HCT116 (cell line): ENCODE data around the gene HGFAC. TPM values are rescaled to one million over a fixed set of nuclear protein-coding genes. Genes with fewer than 3 reads are reported as not detected.

ENCODE experiments used
- ATAC-seq: fragments of 200-7000 bp; cut with Tn5 transposase; 2 replicates; pipeline ENCODE4 v1.9.1; 2020; ENCODE audit warnings: mild to moderate bottlenecking, moderate library complexity
- BruUV-seq: library from RNA; stranded (reverse); fragments of 400-500 nt; replicated peaks from 2 replicates; lab custom pipeline; 2021; lab: Mats Ljungman, UMichigan
- CTCF ChIA-PET: fragments of 300-600 bp; sonication (Branson Sonifier 250); formaldehyde crosslinking; loops from one replicate; lab custom pipeline; 2021; ENCODE audit warnings: antibody characterized with exemption; lab: Charles Lee
- POLR2A ChIA-PET: fragments of 300-600, 350-600 bp; sonication (Branson Sonifier 250); formaldehyde crosslinking; loops from one replicate; lab custom pipeline; 2021; ENCODE audit warnings: antibody characterized with exemption; lab: Charles Lee
- RAD21 ChIA-PET, 2 experiments: fragments of 300-600 bp; sonication (Branson Sonifier 250); formaldehyde crosslinking; loops; one replicate each; lab custom pipeline; 2023; ENCODE audit warnings: low total read pairs in 2 of 2; ENCODE audit not compliant: uncharacterized antibody in 2 of 2, unreplicated experiment in 2 of 2, low non-redundant PET in 1 of 2; lab: Charles Lee
- DNase-seq: peaks from one replicate; pipeline ENCODE4 v3.0.0-alpha.2; 2010; ENCODE audit warnings: low read depth, low spot score
- H2AFZ ChIP-seq: fragments of 200-600 bp; shearing (Covaris generic), sonication (generic); 2 replicates; pipeline ENCODE4 v1.6.1; 2017; ENCODE audit warnings: low read depth, mixed run types, mixed read lengths, antibody characterized with exemption, low read length; ENCODE audit not compliant: poor library complexity, severe bottlenecking
- H3K27ac ChIP-seq: 2 replicates; pipeline ENCODE4 v1.5.1; 2012; ENCODE audit warnings: low read depth, low read length
- H3K27me3 ChIP-seq: fragments of 200-600 bp; sonication (generic); 2 replicates; pipeline ENCODE4 v1.6.1; 2016; ENCODE audit warnings: mixed run types, low read length, mixed read lengths; ENCODE audit not compliant: insufficient read depth
- H3K36me3 ChIP-seq, 2 experiments: fragments of 200-500 bp in 1 of 2; fragments of 200-600 bp in 1 of 2; sonication (Bioruptor generic) in 1 of 2; sonication (generic) in 1 of 2; 2 replicates each; pipeline versions ENCODE4 v1.5.1 to v1.6.1; 2014 to 2016; ENCODE audit warnings: low read length in 2 of 2, inconsistent platforms in 1 of 2, mixed read lengths in 1 of 2, mixed run types in 1 of 2; ENCODE audit not compliant: insufficient read depth in 2 of 2, control insufficient read depth in 1 of 2
- H3K4me1 ChIP-seq, 2 experiments: fragments of 200-600 bp in 1 of 2; sonication (generic) in 1 of 2; 2 replicates each; pipeline versions ENCODE4 v1.5.1 to v1.6.1; 2012 to 2017; ENCODE audit warnings: low read length in 2 of 2, inconsistent platforms in 1 of 2, mild to moderate bottlenecking in 1 of 2, mixed read lengths in 1 of 2, mixed run types in 1 of 2, moderate library complexity in 1 of 2; ENCODE audit not compliant: insufficient read depth in 2 of 2, control insufficient read depth in 1 of 2
- H3K4me2 ChIP-seq: fragments of 200-600 bp; sonication (generic); 2 replicates; pipeline ENCODE4 v1.6.1; 2017; ENCODE audit warnings: mixed run types, low read length, mixed read lengths
- H3K4me3 ChIP-seq, 2 experiments: fragments of 200-600 bp in 1 of 2; sonication (generic) in 1 of 2; replicated peaks in 1 of 2; 2 replicates each; pipeline ENCODE4 v1.5.1; 2011 to 2016; ENCODE audit warnings: low read length in 2 of 2, control low read depth in 1 of 2, low read depth in 1 of 2, mild to moderate bottlenecking in 1 of 2, mixed read lengths in 1 of 2, mixed run types in 1 of 2
- H3K79me2 ChIP-seq: fragments of 200-600 bp; sonication (generic); 2 replicates; pipeline ENCODE4 v1.6.1; 2017; ENCODE audit warnings: mild to moderate bottlenecking, mixed run types, low read length, moderate library complexity, mixed read lengths; ENCODE audit not compliant: insufficient read depth
- H3K9ac ChIP-seq: fragments of 200-600 bp; sonication (generic); 2 replicates; pipeline ENCODE4 v1.6.1; 2016; ENCODE audit warnings: low read length, mixed read lengths
- H3K9me2 ChIP-seq: fragments of 200-600 bp; sonication (generic), shearing (Covaris generic); 2 replicates; pipeline ENCODE4 v1.6.1; 2017; ENCODE audit warnings: mixed run types, mild to moderate bottlenecking, moderate library complexity; ENCODE audit not compliant: insufficient read depth
- H3K9me3 ChIP-seq, 2 experiments: fragments of 200-500 bp in 1 of 2; fragments of 200-600 bp in 1 of 2; sonication (Bioruptor generic) in 1 of 2; sonication (generic) in 1 of 2; 2 replicates each; pipeline ENCODE4 v1.6.1; 2014 to 2017; ENCODE audit warnings: low read length in 2 of 2, mixed read lengths in 2 of 2, inconsistent platforms in 1 of 2, low read depth in 1 of 2, mild to moderate bottlenecking in 1 of 2, mixed run types in 1 of 2, moderate library complexity in 1 of 2; ENCODE audit not compliant: control insufficient read depth in 1 of 2, insufficient read depth in 1 of 2
- H4K20me1 ChIP-seq: fragments of 200-600 bp; sonication (generic), shearing (Covaris generic); 2 replicates; pipeline ENCODE4 v1.6.1; 2017; ENCODE audit warnings: mixed run types, mild to moderate bottlenecking, moderate library complexity; ENCODE audit not compliant: insufficient read depth
- ATF3 ChIP-seq: IDR thresholded peaks from 2 replicates; pipeline ENCODE4 v1.6.1; 2012
- CBX3 ChIP-seq: IDR thresholded peaks from 2 replicates; pipeline ENCODE4 v1.6.1; 2012; ENCODE audit warnings: low read depth
- CEBPB ChIP-seq: IDR thresholded peaks from 2 replicates; pipeline ENCODE4 v1.6.1; 2012; ENCODE audit warnings: low read depth
- EGR1 ChIP-seq: IDR thresholded peaks from 2 replicates; pipeline ENCODE4 v1.6.1; 2012; ENCODE audit warnings: low read depth
- ELF1 ChIP-seq: IDR thresholded peaks from 2 replicates; pipeline ENCODE4 v1.6.1; 2012; ENCODE audit warnings: low read depth, borderline replicate concordance
- EZH2 ChIP-seq: fragments of 200-600 bp; sonication (generic); IDR thresholded peaks from 2 replicates; pipeline ENCODE4 v1.6.1; 2017; ENCODE audit warnings: antibody characterized with exemption, mixed run types
- FOSL1 ChIP-seq: IDR thresholded peaks from 2 replicates; pipeline ENCODE4 v1.6.1; 2012; ENCODE audit warnings: low read depth
- JUND ChIP-seq: IDR thresholded peaks from 2 replicates; pipeline ENCODE4 v1.6.1; 2012
- POLR2A ChIP-seq: IDR thresholded peaks from 2 replicates; pipeline ENCODE4 v1.7.0; 2011; ENCODE audit warnings: borderline replicate concordance; ENCODE audit not compliant: insufficient read depth, insufficient read length; ENCODE audit errors: extremely low read depth
- POLR2AphosphoS5 ChIP-seq: IDR thresholded peaks from 2 replicates; pipeline ENCODE4 v1.6.1; 2011; ENCODE audit warnings: mild to moderate bottlenecking, low read depth, low read length, moderate library complexity
- SRF ChIP-seq: IDR thresholded peaks from 2 replicates; pipeline ENCODE4 v1.6.1; 2012; ENCODE audit warnings: low read depth
- TCF7L2 ChIP-seq: IDR thresholded peaks from 2 replicates; pipeline ENCODE4 v1.7.0; 2011; ENCODE audit warnings: borderline replicate concordance, inconsistent platforms; ENCODE audit not compliant: insufficient read depth, insufficient read length; ENCODE audit errors: extremely low read depth
- YY1 ChIP-seq: IDR thresholded peaks from 2 replicates; pipeline ENCODE4 v1.6.1; 2011; ENCODE audit warnings: low read length, low read depth, moderate library complexity, mild to moderate bottlenecking; ENCODE audit not compliant: insufficient replicate concordance; ENCODE audit errors: extremely low read depth
- ZFX ChIP-seq: fragments of 450-650 bp; IDR thresholded peaks from 2 replicates; pipeline ENCODE4 v1.6.1; 2017
- ZNF274 ChIP-seq: fragments of 200-500 bp; sonication (Bioruptor generic); IDR thresholded peaks from 2 replicates; pipeline ENCODE4 v1.6.1; 2014; ENCODE audit warnings: mild to moderate bottlenecking, low read depth, low read length, inconsistent platforms
- intact Hi-C: fragments of 100-400 bp; cut with micrococcal nuclease; formaldehyde crosslinking; loops from 2 replicates; pipeline ENCODE4 v1.10.0; 2022
- total RNA-seq: library from RNA; stranded (reverse); gene quantifications from one replicate; pipeline ENCODE4 v1.2.1, GENCODE V29; 2021; ENCODE audit not compliant: unreplicated experiment
- TF ChIP-seq, protein P1 (sequence below): IDR thresholded peaks from 2 replicates; pipeline ENCODE4 v1.6.1; 2012
- TF ChIP-seq, protein P2 (sequence below), 3 experiments: fragments of 200-600 bp in 1 of 3; sonication (generic) in 1 of 3; IDR thresholded peaks in 2 of 3; conservative IDR thresholded peaks in 1 of 3; 2 replicates each; pipeline ENCODE4 v1.5.1; 2012 to 2017; ENCODE audit warnings: low read depth in 2 of 3, low read length in 2 of 3, antibody characterized with exemption in 1 of 3, borderline replicate concordance in 1 of 3, control low read depth in 1 of 3, mild to moderate bottlenecking in 1 of 3, mixed read lengths in 1 of 3, mixed run types in 1 of 3, moderate library complexity in 1 of 3; ENCODE audit not compliant: insufficient read depth in 1 of 3

The HGFAC gene
- total RNA-seq, 1 experiment from 2014 or later = 1.1 TPM

DNA sequence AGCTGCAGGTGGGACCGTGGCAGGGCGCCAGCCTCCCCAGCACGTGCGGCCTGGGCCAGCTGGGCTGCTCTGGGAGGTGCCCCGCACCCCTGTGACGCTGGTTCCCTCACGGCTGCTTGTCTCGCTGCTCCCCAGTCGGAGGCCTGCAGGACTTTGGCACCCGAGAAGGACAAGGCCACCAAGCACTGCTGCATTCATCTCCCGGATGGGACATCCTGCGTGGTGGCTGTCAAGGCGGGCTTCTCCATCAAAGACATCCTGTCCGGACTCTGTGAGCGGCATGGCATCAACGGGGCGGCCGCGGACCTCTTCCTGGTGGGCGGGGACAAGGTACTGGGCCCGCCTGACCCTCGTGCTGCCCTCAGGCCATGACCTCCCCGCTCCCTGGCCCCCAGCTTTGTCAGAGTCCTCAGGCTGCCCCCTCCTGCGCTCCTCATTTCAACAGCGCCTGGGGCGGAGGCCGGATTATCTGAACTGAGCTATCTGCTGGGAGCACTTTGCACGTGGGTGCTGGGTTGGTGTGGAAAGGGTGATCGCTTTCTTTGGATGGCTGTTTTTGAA, 19.4 kb upstream of the HGFAC start:
- ATAC-seq = no peak
- no peak for DNase-seq
- H3K4me3 ChIP-seq = no peak overlapping the region
- POLR2A ChIA-PET = no interaction called here
- H4K20me1 ChIP-seq = no peaks in the 10 kb centered on the region
- intact Hi-C loops = no loop called here
- H3K79me2 ChIP-seq = no peaks in the 10 kb centered on the region
- no TSS peak for BruUV-seq
- H3K9ac ChIP-seq = no peak overlapping the region
- H3K9me2 ChIP-seq = no peaks in the 10 kb centered on the region
- CTCF ChIA-PET = no interaction called here
- no peaks in the 10 kb centered on the region for H3K4me1 ChIP-seq
- no peak for TF ChIP-seq ELF1
- TF ChIP-seq CEBPB = no peak
- TF ChIP-seq POLR2AphosphoS5 = no peak
- no peak for TF ChIP-seq ATF3
- no peak for TF ChIP-seq JUND
- TF ChIP-seq TCF7L2 = no peak
- TF ChIP-seq EZH2 = no peak
- TF ChIP-seq POLR2A = no peak
- TF ChIP-seq YY1 = no peak
- TF ChIP-seq, protein P1, sequence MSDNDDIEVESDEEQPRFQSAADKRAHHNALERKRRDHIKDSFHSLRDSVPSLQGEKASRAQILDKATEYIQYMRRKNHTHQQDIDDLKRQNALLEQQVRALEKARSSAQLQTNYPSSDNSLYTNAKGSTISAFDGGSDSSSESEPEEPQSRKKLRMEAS = no peak
- no peak for TF ChIP-seq CBX3
- TF ChIP-seq ZNF274 = no peak
- TF ChIP-seq ZFX = no peak
- no peak for TF ChIP-seq EGR1
- TF ChIP-seq, protein P2, sequence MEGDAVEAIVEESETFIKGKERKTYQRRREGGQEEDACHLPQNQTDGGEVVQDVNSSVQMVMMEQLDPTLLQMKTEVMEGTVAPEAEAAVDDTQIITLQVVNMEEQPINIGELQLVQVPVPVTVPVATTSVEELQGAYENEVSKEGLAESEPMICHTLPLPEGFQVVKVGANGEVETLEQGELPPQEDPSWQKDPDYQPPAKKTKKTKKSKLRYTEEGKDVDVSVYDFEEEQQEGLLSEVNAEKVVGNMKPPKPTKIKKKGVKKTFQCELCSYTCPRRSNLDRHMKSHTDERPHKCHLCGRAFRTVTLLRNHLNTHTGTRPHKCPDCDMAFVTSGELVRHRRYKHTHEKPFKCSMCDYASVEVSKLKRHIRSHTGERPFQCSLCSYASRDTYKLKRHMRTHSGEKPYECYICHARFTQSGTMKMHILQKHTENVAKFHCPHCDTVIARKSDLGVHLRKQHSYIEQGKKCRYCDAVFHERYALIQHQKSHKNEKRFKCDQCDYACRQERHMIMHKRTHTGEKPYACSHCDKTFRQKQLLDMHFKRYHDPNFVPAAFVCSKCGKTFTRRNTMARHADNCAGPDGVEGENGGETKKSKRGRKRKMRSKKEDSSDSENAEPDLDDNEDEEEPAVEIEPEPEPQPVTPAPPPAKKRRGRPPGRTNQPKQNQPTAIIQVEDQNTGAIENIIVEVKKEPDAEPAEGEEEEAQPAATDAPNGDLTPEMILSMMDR (IDR thresholded peaks at IDR 0.05 in 2 of 3, conservative IDR thresholded peaks at IDR 0.05 in 1 of 3; ENCODE audit: borderline replicate concordance in 1 of 3, insufficient read depth in 1 of 3, low read depth in 2 of 3, low read length in 2 of 3) = no peak
- no peak for TF ChIP-seq SRF
- TF ChIP-seq FOSL1 = no peak
- no peaks in the 10 kb centered on the region for H3K36me3 ChIP-seq
- H3K9me3 ChIP-seq = no peaks in the 10 kb centered on the region
- no peak overlapping the region for H2AFZ ChIP-seq
- RAD21 ChIA-PET = no interaction called here
- no peak overlapping the region for H3K4me2 ChIP-seq
- H3K27me3 ChIP-seq = no peaks in the 10 kb centered on the region
- H3K27ac ChIP-seq = no peak overlapping the region
